Measurements from ENCODE around the gene COL28A1.

The COL28A1 gene

DNA sequence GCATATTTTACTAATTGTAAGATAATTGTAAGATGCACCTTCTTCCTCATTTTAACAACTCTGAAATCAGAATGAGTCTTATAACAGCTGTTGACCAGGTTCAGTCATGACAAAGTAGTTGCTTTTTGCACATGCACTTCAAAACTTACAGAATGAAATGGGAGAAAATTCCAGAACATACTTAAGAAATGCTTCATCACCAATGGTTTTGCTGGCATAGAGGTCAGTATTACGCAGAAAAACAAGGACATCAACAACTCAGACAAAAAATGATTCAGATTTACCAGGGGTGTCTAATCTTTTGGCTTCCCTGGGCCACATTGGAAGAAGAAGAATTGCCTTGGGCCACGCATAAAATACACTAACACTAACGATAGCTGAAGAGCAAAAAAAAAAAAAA lies 13.3 kb downstream of the COL28A1 start:
- DNase-seq (ENCODE audit: low read depth, low spot score), result no peak
- Histone ChIP-seq H3K4me3 (no peak overlapping the region), H3K9ac (ENCODE audit: insufficient read length) (no peak overlapping the region), H3K27ac (no peak overlapping the region), H3K9me3 (ENCODE audit: low read depth, low read length) (no peaks in the 10 kb centered on the region), H3K36me3 (ENCODE audit: insufficient read depth, low read length) (no peaks in the 10 kb centered on the region)
- no peak for TF ChIP-seq POLR2AphosphoS5 (IDR thresholded peaks at IDR 0.05; ENCODE audit: borderline replicate concordance, low read depth, low read length)
- TF ChIP-seq EZH2 (IDR thresholded peaks at IDR 0.05), result no peak
- no peak for TF ChIP-seq FOXP2 (optimal IDR thresholded peaks at IDR 0.05; ENCODE audit: control extremely low read depth, extremely low read length, insufficient read depth)

DNA sequence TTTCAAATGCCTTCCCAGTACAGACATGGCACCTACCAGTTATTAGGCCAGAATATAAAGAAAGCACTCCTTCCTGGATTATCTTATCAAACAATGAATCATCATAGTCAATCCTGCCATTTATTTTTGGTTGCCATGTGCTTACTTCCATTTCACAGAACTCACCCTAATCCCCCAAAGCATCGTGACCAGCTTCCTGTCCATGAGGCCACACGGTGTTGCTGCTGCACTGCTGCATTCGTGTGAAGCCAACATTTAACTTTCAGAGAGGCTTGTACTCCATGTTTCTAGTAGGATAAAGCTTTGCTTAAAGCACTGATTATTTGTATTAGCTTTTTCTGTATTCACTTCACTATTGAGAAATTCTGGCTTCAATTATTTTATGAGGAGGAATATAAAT lies 14.4 kb downstream of the COL28A1 start:
- H3K9ac ChIP-seq (ENCODE audit: insufficient read length), result no peak overlapping the region
- no peaks in the 10 kb centered on the region for H3K36me3 ChIP-seq (ENCODE audit: insufficient read depth, low read length)
- DNase-seq (ENCODE audit: low read depth, low spot score), result no peak
- TF ChIP-seq EZH2 (IDR thresholded peaks at IDR 0.05), result no peak
- TF ChIP-seq POLR2AphosphoS5 (IDR thresholded peaks at IDR 0.05; ENCODE audit: borderline replicate concordance, low read depth, low read length), result no peak
- no peak for TF ChIP-seq FOXP2 (optimal IDR thresholded peaks at IDR 0.05; ENCODE audit: control extremely low read depth, extremely low read length, insufficient read depth)
- H3K9me3 ChIP-seq (ENCODE audit: low read depth, low read length), result no peaks in the 10 kb centered on the region
- no peak overlapping the region for H3K4me3 ChIP-seq
- H3K27ac ChIP-seq, result no peak overlapping the region

DNA sequence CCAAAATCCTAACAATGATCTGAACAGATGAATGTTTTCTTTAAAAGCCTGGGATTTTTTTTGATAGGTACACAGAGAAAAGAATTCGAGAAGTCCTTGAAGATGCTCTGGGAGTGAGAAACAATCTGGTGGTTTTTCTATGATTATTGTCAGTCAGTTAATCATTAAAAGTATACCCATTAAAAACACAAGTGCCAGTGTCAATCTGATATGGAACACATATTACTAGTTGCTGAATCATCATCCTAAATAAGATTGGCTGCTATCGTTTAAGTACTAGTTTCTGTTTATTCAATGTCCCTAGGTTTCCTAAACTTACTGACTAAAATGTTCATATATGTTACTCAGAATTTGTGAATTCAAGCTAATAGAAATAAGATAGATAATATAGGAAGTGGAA lies 16.1 kb downstream of the COL28A1 start:
- H3K27ac ChIP-seq, result no peak overlapping the region

DNA sequence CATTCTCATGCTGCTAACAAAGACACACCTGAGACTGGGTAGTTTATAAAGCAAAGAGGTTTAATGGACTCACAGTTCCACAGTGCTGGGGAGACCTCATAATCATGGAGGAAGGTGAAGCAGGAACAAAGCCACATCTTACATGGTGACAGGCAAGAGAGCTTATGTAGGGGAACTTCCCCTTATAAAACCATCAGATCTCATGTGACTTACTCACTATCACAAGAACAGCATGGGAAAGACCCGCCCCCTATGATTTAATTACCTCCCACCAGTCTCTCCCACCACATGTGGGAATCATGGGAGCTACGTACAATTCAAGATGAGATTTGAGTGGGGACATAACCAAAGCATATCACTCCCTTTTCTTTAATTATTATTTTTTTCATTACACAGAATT lies 16.6 kb downstream of the COL28A1 start:
- no peak overlapping the region for H3K4me3 ChIP-seq
- H3K27ac ChIP-seq, result no peak overlapping the region
- no peaks in the 10 kb centered on the region for H3K36me3 ChIP-seq (ENCODE audit: insufficient read depth, low read length)
- TF ChIP-seq FOXP2 (optimal IDR thresholded peaks at IDR 0.05; ENCODE audit: control extremely low read depth, extremely low read length, insufficient read depth) (no peak), POLR2AphosphoS5 (IDR thresholded peaks at IDR 0.05; ENCODE audit: borderline replicate concordance, low read depth, low read length) (no peak), EZH2 (IDR thresholded peaks at IDR 0.05) (no peak)
- H3K9ac ChIP-seq (ENCODE audit: insufficient read length), result no peak overlapping the region
- no peak for DNase-seq (ENCODE audit: low read depth, low spot score)
- H3K9me3 ChIP-seq (ENCODE audit: low read depth, low read length), result no peaks in the 10 kb centered on the region

More for the DNA sequence above, 16.1 kb downstream of the COL28A1 start:
- no peak for DNase-seq (ENCODE audit: low read depth, low spot score)
- H3K4me3 ChIP-seq, result no peak overlapping the region
- H3K9ac ChIP-seq (ENCODE audit: insufficient read length), result no peak overlapping the region
- no peaks in the 10 kb centered on the region for H3K36me3 ChIP-seq (ENCODE audit: insufficient read depth, low read length)
- TF ChIP-seq FOXP2 (optimal IDR thresholded peaks at IDR 0.05; ENCODE audit: control extremely low read depth, extremely low read length, insufficient read depth) (no peak), EZH2 (IDR thresholded peaks at IDR 0.05) (no peak), POLR2AphosphoS5 (IDR thresholded peaks at IDR 0.05; ENCODE audit: borderline replicate concordance, low read depth, low read length) (no peak)
- H3K9me3 ChIP-seq (ENCODE audit: low read depth, low read length), result no peaks in the 10 kb centered on the region

DNA sequence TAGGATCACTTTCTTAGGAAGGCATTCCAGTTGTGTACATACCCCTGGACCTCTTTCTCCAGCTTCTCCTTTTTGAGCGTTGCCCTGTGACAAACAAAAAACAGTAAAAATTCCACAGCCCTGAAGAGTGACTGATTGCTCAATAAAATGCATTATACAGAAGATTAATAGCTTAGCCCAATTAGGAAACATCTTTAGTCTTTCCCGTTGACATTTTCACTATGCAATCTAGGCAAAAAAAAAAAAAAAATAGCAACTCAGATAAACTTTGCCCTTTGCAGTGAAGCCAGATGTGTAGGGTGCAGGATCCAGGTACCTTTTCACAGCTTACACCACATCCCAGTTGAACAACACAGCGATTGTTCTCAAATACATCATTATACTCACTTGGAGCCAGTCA lies 17.9 kb downstream of the COL28A1 start:
- Histone ChIP-seq H3K9ac (ENCODE audit: insufficient read length) (no peak overlapping the region), H3K9me3 (ENCODE audit: low read depth, low read length) (no peaks in the 10 kb centered on the region), H3K27ac (no peak overlapping the region), H3K4me3 (no peak overlapping the region), H3K36me3 (ENCODE audit: insufficient read depth, low read length) (no peaks in the 10 kb centered on the region)
- no peak for DNase-seq (ENCODE audit: low read depth, low spot score)
- TF ChIP-seq FOXP2 (optimal IDR thresholded peaks at IDR 0.05; ENCODE audit: control extremely low read depth, extremely low read length, insufficient read depth), result no peak
- TF ChIP-seq POLR2AphosphoS5 (IDR thresholded peaks at IDR 0.05; ENCODE audit: borderline replicate concordance, low read depth, low read length), result no peak
- no peak for TF ChIP-seq EZH2 (IDR thresholded peaks at IDR 0.05)

DNA sequence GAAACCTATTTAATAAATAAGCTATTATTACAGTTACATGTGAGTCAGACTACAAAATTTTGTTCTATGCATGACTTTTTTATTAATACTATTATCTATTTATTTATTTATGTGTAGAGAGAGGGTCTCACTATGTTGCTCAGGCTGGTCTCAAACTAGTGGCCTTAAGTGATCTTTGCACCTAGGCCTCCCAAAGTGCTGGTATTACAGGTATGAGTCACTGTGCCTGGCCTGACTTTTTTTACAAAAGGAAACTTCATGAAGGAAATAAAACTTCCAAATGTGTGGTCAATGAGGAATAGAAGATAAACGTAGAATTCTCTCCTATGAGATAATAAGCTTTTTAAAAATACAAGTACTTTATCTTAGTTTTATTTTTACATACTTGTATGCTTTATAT lies 19.0 kb downstream of the COL28A1 start:
- no peak overlapping the region for H3K9ac ChIP-seq (ENCODE audit: insufficient read length)
- no peaks in the 10 kb centered on the region for H3K36me3 ChIP-seq (ENCODE audit: insufficient read depth, low read length)
- TF ChIP-seq EZH2 (IDR thresholded peaks at IDR 0.05) (no peak), POLR2AphosphoS5 (IDR thresholded peaks at IDR 0.05; ENCODE audit: borderline replicate concordance, low read depth, low read length) (no peak), FOXP2 (optimal IDR thresholded peaks at IDR 0.05; ENCODE audit: control extremely low read depth, extremely low read length, insufficient read depth) (no peak)
- no peak overlapping the region for H3K4me3 ChIP-seq
- no peaks in the 10 kb centered on the region for H3K9me3 ChIP-seq (ENCODE audit: low read depth, low read length)
- DNase-seq (ENCODE audit: low read depth, low spot score), result no peak
- H3K27ac ChIP-seq, result no peak overlapping the region

DNA sequence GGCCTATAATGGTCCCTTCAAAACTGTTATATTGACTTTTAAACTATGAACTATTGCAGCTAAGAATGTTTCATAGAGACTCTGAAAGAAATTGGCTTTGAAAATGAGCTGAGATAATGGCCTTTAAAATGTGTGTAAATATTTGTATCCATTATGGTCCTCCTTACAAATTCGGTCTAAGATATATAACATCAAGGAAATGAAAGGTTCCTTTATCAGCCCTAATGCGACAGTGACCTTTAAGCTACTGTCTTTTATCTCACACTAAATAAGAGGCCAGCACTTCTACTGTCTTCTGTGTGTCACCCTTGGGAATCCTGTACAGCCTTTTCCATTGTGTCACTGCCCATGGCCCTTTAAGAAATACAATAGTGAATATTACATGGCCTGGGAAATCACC lies 19.5 kb downstream of the COL28A1 start:
- Histone ChIP-seq H3K4me3 (no peak overlapping the region), H3K27ac (no peak overlapping the region), H3K9ac (ENCODE audit: insufficient read length) (no peak overlapping the region), H3K9me3 (ENCODE audit: low read depth, low read length) (no peaks in the 10 kb centered on the region), H3K36me3 (ENCODE audit: insufficient read depth, low read length) (no peaks in the 10 kb centered on the region)
- TF ChIP-seq EZH2 (IDR thresholded peaks at IDR 0.05), result no peak
- TF ChIP-seq FOXP2 (optimal IDR thresholded peaks at IDR 0.05; ENCODE audit: control extremely low read depth, extremely low read length, insufficient read depth), result no peak
- no peak for TF ChIP-seq POLR2AphosphoS5 (IDR thresholded peaks at IDR 0.05; ENCODE audit: borderline replicate concordance, low read depth, low read length)
- no peak for DNase-seq (ENCODE audit: low read depth, low spot score)

DNA sequence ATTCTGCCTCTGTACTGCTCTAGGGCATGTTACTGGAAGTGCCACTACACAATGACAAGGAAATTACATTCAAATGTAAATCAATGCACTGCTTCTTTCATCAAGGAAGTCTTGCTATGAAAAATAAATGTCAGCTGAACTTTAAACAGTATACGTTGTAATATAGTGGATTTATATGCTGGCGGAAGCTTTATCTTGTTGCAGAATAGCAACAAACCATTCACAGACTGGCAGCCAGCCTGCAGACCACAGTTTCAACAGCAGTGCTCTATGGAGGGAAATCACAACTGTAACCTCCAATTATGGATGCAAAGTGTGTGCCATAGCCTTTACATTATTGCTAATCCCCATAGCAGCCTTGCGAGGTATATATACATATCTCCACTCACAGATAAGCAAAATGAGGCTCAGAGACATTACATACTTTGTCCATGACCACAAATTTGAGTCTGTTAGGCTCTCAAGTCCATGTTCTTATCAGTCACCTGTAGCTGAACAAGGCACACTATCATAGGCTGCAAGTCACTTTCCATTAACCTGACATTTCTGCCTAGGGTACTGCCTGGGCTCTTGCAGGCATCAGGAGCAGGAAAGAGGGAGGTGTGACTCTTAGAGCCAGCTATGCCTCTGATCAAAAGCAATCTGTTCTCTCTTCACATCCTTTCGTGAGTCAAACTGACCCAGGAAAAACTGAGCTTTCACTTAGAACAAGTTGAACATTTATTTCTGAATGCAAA lies 22.6 kb downstream of the COL28A1 start:
- DNase-seq (ENCODE audit: low read depth, low spot score), result no peak
- TF ChIP-seq EZH2 (IDR thresholded peaks at IDR 0.05) (no peak), POLR2AphosphoS5 (IDR thresholded peaks at IDR 0.05; ENCODE audit: borderline replicate concordance, low read depth, low read length) (no peak), FOXP2 (optimal IDR thresholded peaks at IDR 0.05; ENCODE audit: control extremely low read depth, extremely low read length, insufficient read depth) (no peak)

DNA sequence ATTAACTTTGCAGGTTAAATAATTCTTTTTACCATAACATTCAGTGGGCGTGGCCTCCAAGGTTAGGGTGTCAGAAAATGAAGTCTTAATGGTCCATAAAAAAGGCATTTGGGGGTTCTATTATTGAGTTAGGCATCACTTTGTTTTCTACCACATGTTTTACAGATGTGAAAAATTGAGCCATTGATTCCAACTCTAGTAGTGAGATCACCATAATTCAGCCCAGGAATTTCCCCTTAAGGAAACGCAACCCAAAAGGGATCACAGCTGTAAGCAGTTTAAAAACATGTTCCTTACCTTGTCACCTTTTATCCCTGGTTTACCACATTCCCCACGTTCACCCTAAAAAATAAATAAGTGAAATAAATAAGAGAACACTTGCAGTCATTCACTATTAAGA lies 24.9 kb downstream of the COL28A1 start:
- H3K36me3 ChIP-seq (ENCODE audit: insufficient read depth, low read length), result no peaks in the 10 kb centered on the region
- H3K4me3 ChIP-seq, result no peak overlapping the region
- TF ChIP-seq POLR2AphosphoS5 (IDR thresholded peaks at IDR 0.05; ENCODE audit: borderline replicate concordance, low read depth, low read length) (no peak), EZH2 (IDR thresholded peaks at IDR 0.05) (no peak), FOXP2 (optimal IDR thresholded peaks at IDR 0.05; ENCODE audit: control extremely low read depth, extremely low read length, insufficient read depth) (no peak)
- H3K9ac ChIP-seq (ENCODE audit: insufficient read length), result no peak overlapping the region
- no peaks in the 10 kb centered on the region for H3K9me3 ChIP-seq (ENCODE audit: low read depth, low read length)
- DNase-seq (ENCODE audit: low read depth, low spot score), result no peak
- no peak overlapping the region for H3K27ac ChIP-seq

More for the DNA sequence above, 22.6 kb downstream of the COL28A1 start:
- no peak overlapping the region for H3K9ac ChIP-seq (ENCODE audit: insufficient read length)
- H3K4me3 ChIP-seq, result no peak overlapping the region
- no peaks in the 10 kb centered on the region for H3K36me3 ChIP-seq (ENCODE audit: insufficient read depth, low read length)
- no peaks in the 10 kb centered on the region for H3K9me3 ChIP-seq (ENCODE audit: low read depth, low read length)
- H3K27ac ChIP-seq, result no peak overlapping the region

Measured in SK-N-MC (cell line).